WI38 (cell line): ENCODE measurements around the gene ECI1.

Experiments
- H3K4me3 ChIP-seq: 2 replicates; pipeline ENCODE4 v1.5.1; 2011; ENCODE audit warnings: low read depth, mild to moderate bottlenecking, control low read depth, low read length
- CTCF ChIP-seq: IDR thresholded peaks from 2 replicates; pipeline ENCODE4 v1.5.1; 2012; ENCODE audit warnings: low read depth, mild to moderate bottlenecking, control low read depth, low read length

Gene ECI1

GRCh38 chr16:2295056-2295798 is 43.8 kb upstream of the ECI1 start:
- no peak overlapping the region for H3K4me3 ChIP-seq
- TF ChIP-seq CTCF, result no peak

- H3K4me3 ChIP-seq, result no peak overlapping the region
- TF ChIP-seq CTCF, result no peak
Observed at GRCh38 chr16:2292221-2292620, 40.8 kb upstream of the ECI1 start.

- no peak overlapping the region for H3K4me3 ChIP-seq
- no peak for TF ChIP-seq CTCF
Observed at GRCh38 chr16:2289282-2289681, 37.9 kb upstream of the ECI1 start.

- H3K4me3 ChIP-seq, result no peak overlapping the region
- TF ChIP-seq CTCF, result no peak
Observed at GRCh38 chr16:2288726-2289125, 37.3 kb upstream of the ECI1 start.

- TF ChIP-seq CTCF, result no peak
- no peak overlapping the region for H3K4me3 ChIP-seq
Observed at GRCh38 chr16:2287916-2288547, 36.6 kb upstream of the ECI1 start.

GRCh38 chr16:2286550-2286949 is 35.2 kb upstream of the ECI1 start:
- no peak for TF ChIP-seq CTCF
- H3K4me3 ChIP-seq, result no peak overlapping the region

- H3K4me3 ChIP-seq, result no peak overlapping the region
- TF ChIP-seq CTCF, result no peak
Observed at GRCh38 chr16:2285731-2286191, 34.4 kb upstream of the ECI1 start.
